ENCODE data around the gene DNASE1L2. TPM values are rescaled to one million over a fixed set of nuclear protein-coding genes. Genes with fewer than 3 reads are reported as not detected.

The DNASE1L2 gene
- total and polyA plus RNA-seq, 2 experiments from 2014 or later: 0.23 to 0.80 TPM

DNA sequence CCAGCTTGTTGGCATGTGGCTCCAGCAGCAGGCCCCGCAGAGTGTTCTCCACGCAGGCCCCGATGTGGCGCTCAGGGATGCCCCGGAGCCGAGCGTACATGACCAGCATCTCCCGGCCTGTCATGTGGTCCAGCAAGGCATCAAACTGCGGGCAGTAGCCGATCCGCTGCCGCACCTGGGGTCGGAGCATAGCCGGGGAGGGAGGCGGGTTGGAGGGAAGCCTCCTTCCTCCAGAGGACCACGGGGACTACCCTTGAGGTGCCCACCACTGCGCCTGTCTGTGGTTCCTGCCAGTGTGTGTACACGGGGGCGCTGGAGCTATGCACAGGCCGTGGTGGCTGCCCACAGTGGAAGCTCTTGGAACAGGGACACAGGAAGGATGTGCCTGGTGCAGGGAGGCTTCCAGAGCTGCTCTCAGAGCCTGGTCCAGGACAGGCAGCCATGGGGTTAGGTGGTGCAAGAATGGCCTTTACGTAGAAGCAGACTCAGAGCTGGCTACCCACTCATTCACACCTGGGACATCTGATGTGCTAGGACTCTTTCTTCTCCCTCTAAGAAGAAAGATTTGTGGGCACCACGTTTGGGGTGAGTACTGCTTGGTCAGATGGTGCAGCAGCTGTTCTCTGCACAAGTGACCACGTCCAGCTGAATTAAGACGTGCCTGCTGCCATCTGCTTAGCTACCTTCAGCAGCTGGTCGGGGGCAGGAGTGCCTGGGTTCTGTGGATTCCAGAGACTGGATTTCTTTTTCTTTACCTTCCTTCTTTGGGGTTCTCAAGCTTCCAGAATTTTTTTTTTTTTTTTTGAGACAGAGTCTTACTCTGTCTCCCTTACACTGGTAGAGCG lies 42.9 kb downstream of the DNASE1L2 start:
- no peaks in the 10 kb centered on the region for H3K36me3 ChIP-seq (replicated peaks; ENCODE audit: insufficient read depth, low read depth)
- no peak overlapping the region for H3K27ac ChIP-seq
- 87% methylated on average over 26 of the region's 26 CpGs for WGBS (ENCODE audit: low lambda C conversion rate, missing lambda C conversion rate)
- H3K4me1 ChIP-seq (ENCODE audit: insufficient read depth): no peaks in the 10 kb centered on the region
- no peaks in the 10 kb centered on the region for H3K27me3 ChIP-seq
- no peak overlapping the region for H3K4me2 ChIP-seq
- no peak overlapping the region for H2AFZ ChIP-seq
- no peaks in the 10 kb centered on the region for H3K9me3 ChIP-seq (ENCODE audit: low read depth)
- no peak overlapping the region for H3K4me3 ChIP-seq
- H4K20me1 ChIP-seq (ENCODE audit: insufficient read depth, poor library complexity, severe bottlenecking): no peaks in the 10 kb centered on the region
- no peaks in the 10 kb centered on the region for H3K9me2 ChIP-seq (replicated peaks; ENCODE audit: insufficient read depth)
- H3K79me2 ChIP-seq: no peaks in the 10 kb centered on the region
- TF ChIP-seq, protein P1, sequence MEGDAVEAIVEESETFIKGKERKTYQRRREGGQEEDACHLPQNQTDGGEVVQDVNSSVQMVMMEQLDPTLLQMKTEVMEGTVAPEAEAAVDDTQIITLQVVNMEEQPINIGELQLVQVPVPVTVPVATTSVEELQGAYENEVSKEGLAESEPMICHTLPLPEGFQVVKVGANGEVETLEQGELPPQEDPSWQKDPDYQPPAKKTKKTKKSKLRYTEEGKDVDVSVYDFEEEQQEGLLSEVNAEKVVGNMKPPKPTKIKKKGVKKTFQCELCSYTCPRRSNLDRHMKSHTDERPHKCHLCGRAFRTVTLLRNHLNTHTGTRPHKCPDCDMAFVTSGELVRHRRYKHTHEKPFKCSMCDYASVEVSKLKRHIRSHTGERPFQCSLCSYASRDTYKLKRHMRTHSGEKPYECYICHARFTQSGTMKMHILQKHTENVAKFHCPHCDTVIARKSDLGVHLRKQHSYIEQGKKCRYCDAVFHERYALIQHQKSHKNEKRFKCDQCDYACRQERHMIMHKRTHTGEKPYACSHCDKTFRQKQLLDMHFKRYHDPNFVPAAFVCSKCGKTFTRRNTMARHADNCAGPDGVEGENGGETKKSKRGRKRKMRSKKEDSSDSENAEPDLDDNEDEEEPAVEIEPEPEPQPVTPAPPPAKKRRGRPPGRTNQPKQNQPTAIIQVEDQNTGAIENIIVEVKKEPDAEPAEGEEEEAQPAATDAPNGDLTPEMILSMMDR (IDR thresholded peaks at IDR 0.05; ENCODE audit: poor library complexity): no peak
- TF ChIP-seq EZH2 (IDR thresholded peaks at IDR 0.05; ENCODE audit: borderline replicate concordance) (no peak), EZH2phosphoT487 (IDR thresholded peaks at IDR 0.05; ENCODE audit: low read depth, severe bottlenecking, unreplicated experiment) (no peak)
- no peak for DNase-seq (ENCODE audit: low spot score)

DNA sequence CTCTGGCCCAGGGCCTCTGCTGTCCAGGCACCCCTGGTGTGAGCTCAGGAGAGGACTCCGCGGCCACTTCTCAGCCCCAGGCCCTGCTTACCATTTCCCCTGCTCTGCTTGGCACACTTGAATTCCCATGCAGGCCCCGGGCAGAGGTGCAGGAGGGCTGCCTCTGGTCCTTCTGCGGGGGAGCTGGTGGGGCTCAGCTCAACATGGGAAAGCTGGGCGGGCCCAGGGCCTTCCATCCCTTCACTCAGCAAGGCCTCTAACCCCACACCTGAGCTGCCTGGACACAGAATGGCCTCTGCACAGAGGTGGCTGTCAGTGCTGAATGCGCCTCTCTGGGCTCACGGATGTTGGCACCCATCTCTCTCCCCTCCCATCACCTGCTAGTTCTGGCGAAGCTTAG lies 44.2 kb downstream of the DNASE1L2 start:
- Histone ChIP-seq H3K79me2 (no peaks in the 10 kb centered on the region), H3K9me3 (ENCODE audit: low read depth) (no peaks in the 10 kb centered on the region), H2AFZ (no peak overlapping the region), H3K4me2 (no peak overlapping the region), H3K9me2 (replicated peaks; ENCODE audit: insufficient read depth) (no peaks in the 10 kb centered on the region), H3K4me3 (no peak overlapping the region), H4K20me1 (ENCODE audit: insufficient read depth, poor library complexity, severe bottlenecking) (no peaks in the 10 kb centered on the region), H3K27me3 (no peaks in the 10 kb centered on the region), H3K27ac (no peak overlapping the region), H3K36me3 (replicated peaks; ENCODE audit: insufficient read depth, low read depth) (no peaks in the 10 kb centered on the region), H3K4me1 (ENCODE audit: insufficient read depth) (no peaks in the 10 kb centered on the region)
- WGBS (ENCODE audit: low lambda C conversion rate, missing lambda C conversion rate): 84% methylated on average over 7 of the region's 8 CpGs
- DNase-seq (ENCODE audit: low spot score): no peak
- no peak for TF ChIP-seq EZH2 (IDR thresholded peaks at IDR 0.05; ENCODE audit: borderline replicate concordance)
- no peak for TF ChIP-seq EZH2phosphoT487 (IDR thresholded peaks at IDR 0.05; ENCODE audit: low read depth, severe bottlenecking, unreplicated experiment)
- TF ChIP-seq, protein P1 (IDR thresholded peaks at IDR 0.05; ENCODE audit: poor library complexity): no peak

GRCh38 chr16:2280981-2281542 lies 44.8 kb downstream of the DNASE1L2 start:
- no peaks in the 10 kb centered on the region for H3K9me3 ChIP-seq (ENCODE audit: low read depth)
- no peaks in the 10 kb centered on the region for H4K20me1 ChIP-seq (ENCODE audit: insufficient read depth, poor library complexity, severe bottlenecking)
- DNase-seq (ENCODE audit: low spot score): no peak
- TF ChIP-seq EZH2 (IDR thresholded peaks at IDR 0.05; ENCODE audit: borderline replicate concordance) (no peak), EZH2phosphoT487 (IDR thresholded peaks at IDR 0.05; ENCODE audit: low read depth, severe bottlenecking, unreplicated experiment) (no peak)
- TF ChIP-seq, protein P1 (IDR thresholded peaks at IDR 0.05; ENCODE audit: poor library complexity): no peak
- H3K9me2 ChIP-seq (replicated peaks; ENCODE audit: insufficient read depth): no peaks in the 10 kb centered on the region
- H2AFZ ChIP-seq: no peak overlapping the region
- no peaks in the 10 kb centered on the region for H3K4me1 ChIP-seq (ENCODE audit: insufficient read depth)
- no peak overlapping the region for H3K27ac ChIP-seq
- WGBS (ENCODE audit: low lambda C conversion rate, missing lambda C conversion rate): 84% methylated on average over 22 of the region's 24 CpGs
- no peak overlapping the region for H3K4me2 ChIP-seq
- H3K4me3 ChIP-seq: no peak overlapping the region
- no peaks in the 10 kb centered on the region for H3K27me3 ChIP-seq
- H3K36me3 ChIP-seq (replicated peaks; ENCODE audit: insufficient read depth, low read depth): no peaks in the 10 kb centered on the region
- H3K79me2 ChIP-seq: no peaks in the 10 kb centered on the region

Data from hepatocyte (in vitro differentiated cells).